Loucy (cell line): Measurements from ENCODE around the gene HPCA.

Experiments used
- H2AFZ ChIP-seq: fragments of 200-600 bp; sonication (generic); 2 replicates; pipeline ENCODE4 v1.6.0; 2016; ENCODE audit warnings: antibody characterized with exemption, mild to moderate bottlenecking, low read length, moderate library complexity
- H3F3A ChIP-seq: fragments of 200-600 bp; 2 replicates; pipeline ENCODE4 v1.6.0; 2016; ENCODE audit warnings: antibody characterized with exemption, low read depth, mild to moderate bottlenecking
- H3K27me3 ChIP-seq: fragments of 200-600 bp; sonication (generic); 2 replicates; pipeline ENCODE4 v1.6.1; 2014; ENCODE audit warnings: low read length, mild to moderate bottlenecking; ENCODE audit not compliant: insufficient read depth, poor library complexity, severe bottlenecking
- H3K36me3 ChIP-seq: fragments of 200-600 bp; sonication (generic); 2 replicates; pipeline ENCODE4 v1.6.1; 2016; ENCODE audit warnings: low read length; ENCODE audit not compliant: insufficient read depth
- H3K4me1 ChIP-seq: fragments of 200-600 bp; sonication (generic); 2 replicates; pipeline ENCODE4 v1.5.1; 2014; ENCODE audit warnings: low read length, mild to moderate bottlenecking; ENCODE audit not compliant: insufficient read depth, poor library complexity, severe bottlenecking
- H3K4me2 ChIP-seq: fragments of 200-600 bp; sonication (generic); 2 replicates; pipeline ENCODE4 v1.6.0; 2014; ENCODE audit warnings: antibody characterized with exemption, low read length, low read depth, mild to moderate bottlenecking; ENCODE audit not compliant: poor library complexity, severe bottlenecking
- H3K4me3 ChIP-seq: fragments of 200-600 bp; sonication (generic); 2 replicates; pipeline ENCODE4 v1.5.1; 2014; ENCODE audit warnings: low read length, mild to moderate bottlenecking, mixed read lengths; ENCODE audit not compliant: poor library complexity, severe bottlenecking
- H3K79me2 ChIP-seq: fragments of 200-600 bp; sonication (generic); 2 replicates; pipeline ENCODE4 v1.6.1; 2014; ENCODE audit warnings: low read length; ENCODE audit not compliant: insufficient read depth
- H3K9ac ChIP-seq: fragments of 200-600 bp; sonication (generic); 2 replicates; pipeline ENCODE4 v1.6.0; 2014; ENCODE audit warnings: mild to moderate bottlenecking, low read depth, low read length, moderate library complexity; ENCODE audit not compliant: poor library complexity, severe bottlenecking
- H3K9me2 ChIP-seq: fragments of 200-600 bp; sonication (generic); replicated peaks from 2 replicates; pipeline ENCODE4 v1.6.1; 2016; ENCODE audit warnings: low read depth, low read length, mixed read lengths
- H3K9me3 ChIP-seq: fragments of 200-600 bp; sonication (generic); 2 replicates; pipeline ENCODE4 v1.6.1; 2014; ENCODE audit warnings: mild to moderate bottlenecking, antibody characterized with exemption, low read length, low read depth; ENCODE audit not compliant: insufficient read depth
- H4K20me1 ChIP-seq: fragments of 200-600 bp; sonication (generic); 2 replicates; pipeline ENCODE4 v1.6.0; 2014; ENCODE audit warnings: antibody characterized with exemption, low read length, mild to moderate bottlenecking; ENCODE audit not compliant: insufficient read depth, poor library complexity, severe bottlenecking
- CTCF ChIP-seq: fragments of 200-600 bp; sonication (generic); conservative IDR thresholded peaks from 2 replicates; pipeline ENCODE4 v1.5.1; 2014; ENCODE audit warnings: mild to moderate bottlenecking, antibody characterized with exemption, low read length
- EZH2phosphoT487 ChIP-seq: fragments of 200-600 bp; IDR thresholded peaks from 2 replicates; pipeline ENCODE4 v1.6.1; 2018; ENCODE audit warnings: antibody characterized with exemption, mild to moderate bottlenecking, moderate library complexity, borderline replicate concordance

Gene HPCA

GRCh38 chr1:32860566-32860965 lies 25.7 kb upstream of the HPCA start:
- peaks cover 59% of the 10 kb centered on the region; the same call in 1 of the 2 replicates for H3K36me3 ChIP-seq
- H3K4me2 ChIP-seq: no peak overlapping the region
- H3K9me3 ChIP-seq: no peaks in the 10 kb centered on the region

GRCh38 chr1:32861904-32862695 lies 24.2 kb upstream of the HPCA start:
- Histone ChIP-seq H3K4me3 (no peak overlapping the region), H3K4me2 (no peak overlapping the region), H3K36me3 (peaks cover 44% of the 10 kb centered on the region; the same call in 1 of the 2 replicates), H2AFZ (no peak overlapping the region), H3K9me2 (no peaks in the 10 kb centered on the region), H4K20me1 (no peaks in the 10 kb centered on the region), H3K9ac (no peak overlapping the region), H3K79me2 (no peaks in the 10 kb centered on the region), H3K27me3 (no peaks in the 10 kb centered on the region), H3K4me1 (no peaks in the 10 kb centered on the region), H3K9me3 (no peaks in the 10 kb centered on the region), H3F3A (no peaks in the 10 kb centered on the region)
- TF ChIP-seq EZH2phosphoT487: no peak
- TF ChIP-seq CTCF: no peak

More at GRCh38 chr1:32860566-32860965, 25.7 kb upstream of the HPCA start:
- no peak overlapping the region for H3K4me3 ChIP-seq
- H4K20me1 ChIP-seq: no peaks in the 10 kb centered on the region
- no peaks in the 10 kb centered on the region for H3F3A ChIP-seq
- TF ChIP-seq CTCF (no peak), EZH2phosphoT487 (no peak)
- no peaks in the 10 kb centered on the region for H3K27me3 ChIP-seq
- no peaks in the 10 kb centered on the region for H3K79me2 ChIP-seq
- no peak overlapping the region for H3K9ac ChIP-seq
- no peak overlapping the region for H2AFZ ChIP-seq
- no peaks in the 10 kb centered on the region for H3K4me1 ChIP-seq
- H3K9me2 ChIP-seq: no peaks in the 10 kb centered on the region

GRCh38 chr1:32863218-32863880 lies 22.9 kb upstream of the HPCA start:
- Histone ChIP-seq H3K4me1 (no peaks in the 10 kb centered on the region), H3K4me2 (no peak overlapping the region), H3F3A (no peaks in the 10 kb centered on the region), H3K9me2 (no peaks in the 10 kb centered on the region), H3K36me3 (peaks cover 33% of the 10 kb centered on the region; the same call in 1 of the 2 replicates), H3K9me3 (no peaks in the 10 kb centered on the region), H3K27me3 (no peaks in the 10 kb centered on the region), H4K20me1 (no peaks in the 10 kb centered on the region), H2AFZ (no peak overlapping the region), H3K9ac (no peak overlapping the region), H3K79me2 (no peaks in the 10 kb centered on the region), H3K4me3 (no peak overlapping the region)
- TF ChIP-seq CTCF: no peak
- TF ChIP-seq EZH2phosphoT487: no peak
